Muscle of arm (tissue), 14 donors: Measurements from ENCODE around the gene JAK2. TPM values are rescaled to one million over a fixed set of nuclear protein-coding genes. Genes with fewer than 3 reads are reported as not detected.
"Not testable (repeated sequence)": the region's sequence is repeated elsewhere in the genome, so short reads cannot be mapped to it uniquely, and the experiment has no call there.

Source experiments
- DNase-seq: peaks from one replicate; pipeline ENCODE4 v3.0.0-alpha.2; 2013
- long read RNA-seq, 11 donors: transcript quantifications; one replicate each; lab custom pipeline, GENCODE V29; 2026
- polyA plus RNA-seq, 12 donors: library from polyadenylated mRNA; unstranded; fragments of 120-200 nt; gene quantifications; one replicate each; pipeline ENCODE4 v1.2.1, GENCODE V29; 2013; ENCODE audit not compliant: insufficient read length in 12 of 12

Gene JAK2
- polyA plus RNA-seq, result 10 to 100 TPM in 10 of 12 donors, 1 to 10 TPM in 1, not detected in 1; 7.0 to 17.8 (median 13.5) TPM
- long read RNA-seq, donor 1, partial matches to known transcripts, result 0 of 1 reads
- long read RNA-seq, donor 1, other reads (novel, unspliced or antisense), result 0 of 1 reads
- long read RNA-seq, donor 2, result 0 reads
- long read RNA-seq, donor 3, result 0 reads
- long read RNA-seq, donor 4, result 0 reads
- long read RNA-seq, donor 5, result 0 reads
- long read RNA-seq, donor 6, result 0 reads
- long read RNA-seq, donor 7, result 0 reads
- long read RNA-seq, donor 8, result 0 reads
- long read RNA-seq, donor 9, result 0 reads
- long read RNA-seq, donor 10, result 0 reads
- long read RNA-seq, donor 11, partial matches to known transcripts, result 0 of 1 reads
- long read RNA-seq, donor 11, other reads (novel, unspliced or antisense), result 0 of 1 reads

DNA sequence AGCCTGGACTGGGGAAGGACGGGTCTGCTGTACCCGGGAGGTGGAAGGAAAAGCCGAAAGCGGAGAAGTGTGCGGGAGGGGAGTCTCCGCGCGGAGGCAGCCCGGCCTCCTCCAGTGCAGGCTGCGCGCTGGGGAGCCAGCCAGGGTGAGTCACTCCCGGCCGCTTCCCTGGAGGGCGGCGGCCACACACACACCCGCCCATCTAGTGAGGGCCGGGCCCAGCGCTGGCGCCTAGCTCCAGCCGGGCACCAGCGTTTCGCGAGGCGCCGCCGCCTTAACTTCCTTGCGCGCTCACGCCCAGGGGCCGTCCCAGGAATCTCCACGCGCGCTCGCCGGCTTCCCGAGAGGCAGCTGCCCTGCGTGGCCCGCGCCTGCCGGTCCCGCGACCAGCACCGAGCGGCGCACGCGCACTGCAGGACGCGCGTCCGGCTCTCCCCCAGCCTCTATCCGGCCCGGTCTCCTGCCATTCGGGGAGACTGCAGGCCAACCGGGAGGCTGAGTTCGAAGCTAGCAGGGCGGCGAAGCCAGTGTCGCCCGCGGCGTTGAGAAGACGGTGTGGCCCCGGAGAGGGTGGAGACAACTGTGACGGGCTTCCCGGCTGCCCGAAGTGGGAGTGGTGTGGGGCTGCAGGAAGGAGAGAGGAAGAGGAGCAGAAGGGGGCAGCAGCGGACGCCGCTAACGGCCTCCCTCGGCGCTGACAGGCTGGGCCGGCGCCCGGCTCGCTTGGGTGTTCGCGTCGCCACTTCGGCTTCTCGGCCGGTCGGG is at the start of gene JAK2:
TSS of gene JAK2 (plus strand) at position 652 of the 765 bp plus-strand sequence. CDS start 36,716 bp downstream, outside the sequence.
- peak; percentile 93 for DNase-seq

DNA sequence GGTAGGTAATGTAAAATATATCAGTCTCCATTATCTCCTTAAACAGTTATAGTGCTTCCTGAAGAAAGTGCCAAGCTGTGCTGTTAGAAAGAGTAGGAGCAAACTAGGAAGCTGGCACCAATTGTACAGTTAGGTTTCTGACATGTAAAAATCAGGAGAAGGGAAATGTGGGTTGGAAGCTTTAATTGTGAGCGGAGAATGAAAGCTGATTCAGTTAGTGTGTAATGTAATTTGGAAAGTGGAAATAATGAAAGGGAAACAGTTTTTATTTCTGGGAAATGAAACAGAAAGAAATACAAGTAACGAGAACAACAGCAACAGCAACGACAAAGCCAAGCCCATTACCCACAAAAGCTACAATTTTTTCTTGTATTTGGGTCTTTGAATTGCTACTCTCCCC is 48.8 kb upstream of the JAK2 start:
- no peak for DNase-seq

DNA sequence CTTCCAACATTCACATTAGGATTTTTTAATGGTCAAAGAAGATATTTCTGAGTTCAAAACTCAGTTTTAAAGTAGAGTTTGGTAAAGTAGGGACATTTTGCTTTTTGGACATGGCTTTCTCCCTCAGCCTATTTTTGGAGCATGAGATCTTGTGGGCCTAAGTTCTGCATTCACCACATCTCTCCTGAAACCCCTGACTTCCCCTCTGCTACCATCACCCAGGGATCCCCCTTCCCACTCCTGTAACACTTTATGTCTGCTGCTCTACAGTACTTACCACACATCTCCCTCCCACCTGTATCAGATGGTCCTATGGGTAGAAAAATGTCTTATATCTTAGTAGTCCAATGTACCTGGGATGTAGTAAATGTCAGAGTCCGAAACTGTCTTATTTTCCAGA is 48.2 kb upstream of the JAK2 start:
- DNase-seq, result no peak

- DNase-seq, result no peak
These were observed 47.6 kb upstream of the JAK2 start for GRCh38 chr9:4937446-4937845.

DNA sequence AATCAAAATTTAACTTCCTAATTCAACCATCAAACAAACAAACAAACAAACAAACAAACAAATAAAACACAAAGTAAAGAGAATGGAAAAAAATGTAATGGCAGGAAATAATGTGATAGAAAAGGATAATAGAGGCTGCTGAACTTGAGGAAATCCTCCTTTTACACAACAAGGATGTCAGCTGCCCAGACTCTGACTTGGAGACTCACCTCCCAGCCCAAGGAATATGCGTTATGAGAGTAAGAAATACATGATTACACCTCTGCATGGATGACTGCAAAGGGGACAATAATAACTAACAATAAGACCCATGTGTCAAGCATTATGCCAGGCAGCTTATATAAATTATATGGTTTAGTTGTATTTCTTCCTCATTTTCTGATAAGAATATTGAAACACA is 46.6 kb upstream of the JAK2 start:
- DNase-seq, result no peak

- no peak for DNase-seq
These were observed 45.9 kb upstream of the JAK2 start for GRCh38 chr9:4939118-4939561.

GRCh38 chr9:4942042-4942691 is 42.9 kb upstream of the JAK2 start:
- DNase-seq, result not testable (repeated sequence)

DNA sequence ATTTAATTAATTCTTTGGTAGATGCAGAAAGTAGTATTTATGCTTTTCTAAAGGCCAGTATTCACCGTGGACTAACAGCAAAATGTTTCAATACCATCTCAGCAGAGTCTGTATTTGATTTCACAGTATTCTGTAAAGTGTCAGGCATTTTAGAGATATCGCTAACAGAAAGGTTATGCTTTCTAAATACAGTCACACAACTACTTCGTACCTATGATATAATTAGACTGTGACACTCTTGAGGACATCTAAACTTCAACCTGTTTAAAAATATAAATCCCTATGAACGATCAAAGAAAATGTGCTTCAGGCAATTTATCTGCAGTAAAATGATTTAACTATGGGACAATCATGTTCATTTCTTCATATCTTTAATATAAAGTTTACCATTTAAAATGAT is 41.7 kb upstream of the JAK2 start:
- no peak for DNase-seq

DNA sequence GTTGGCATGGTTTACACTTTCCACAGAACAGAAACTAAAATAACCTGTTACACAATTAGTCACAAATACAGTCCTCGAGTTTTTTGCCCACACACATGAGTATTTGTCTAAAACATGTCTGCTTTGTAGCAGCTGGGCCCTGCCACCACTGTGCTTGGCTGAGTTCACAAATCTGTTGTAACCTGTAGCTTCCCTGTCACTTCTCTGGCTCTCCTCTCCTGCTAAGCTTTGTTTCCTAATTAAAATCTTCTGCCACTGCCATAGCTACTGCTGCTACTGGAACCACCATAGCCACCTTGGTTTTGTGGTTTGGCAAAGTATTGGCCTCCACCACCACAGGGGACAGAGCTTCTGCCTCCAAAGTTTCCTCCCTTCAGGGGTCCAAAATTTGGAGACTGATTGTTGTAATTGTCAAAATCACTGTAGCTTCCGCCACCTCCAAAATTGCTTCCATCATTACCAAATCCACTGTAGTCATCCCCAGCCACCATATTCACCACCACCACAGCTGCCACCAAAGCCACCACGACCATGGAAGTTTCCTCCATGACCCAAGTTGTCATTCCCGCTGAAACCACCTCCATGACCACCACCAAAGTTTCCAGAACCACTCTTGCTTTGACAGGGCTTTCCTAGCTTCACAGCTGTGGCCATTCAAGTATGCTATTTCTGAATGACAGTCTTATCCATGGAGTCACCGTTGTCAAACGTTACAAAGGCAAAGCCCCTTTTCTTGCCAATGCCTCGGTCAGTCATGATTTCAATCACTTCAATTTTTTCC is 40.5 kb upstream of the JAK2 start:
- DNase-seq, result not testable (repeated sequence)

GRCh38 chr9:4946937-4947336 is 38.1 kb upstream of the JAK2 start:
- no peak for DNase-seq

- DNase-seq, result no peak
These were observed 29.2 kb upstream of the JAK2 start for GRCh38 chr9:4955836-4956235.

DNA sequence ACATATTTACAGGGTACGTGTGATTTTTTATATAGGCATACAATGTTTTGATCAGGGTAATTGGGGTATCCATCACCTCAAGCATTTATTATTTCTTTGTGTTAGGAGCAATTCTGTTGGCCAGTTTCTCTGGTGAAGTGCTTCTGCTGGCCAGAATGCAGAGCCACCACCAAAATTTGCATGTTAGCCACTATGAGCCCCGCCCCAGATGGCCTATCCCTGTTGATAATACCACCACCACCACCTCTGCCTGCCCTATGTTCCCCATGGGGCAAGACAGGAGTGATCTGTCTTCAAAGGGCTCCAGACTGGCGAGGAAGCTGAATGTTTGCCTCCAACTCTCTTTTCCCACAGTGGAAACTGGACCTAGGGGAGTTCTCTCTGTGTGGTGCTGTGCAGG is 26.0 kb upstream of the JAK2 start:
- no peak for DNase-seq

DNA sequence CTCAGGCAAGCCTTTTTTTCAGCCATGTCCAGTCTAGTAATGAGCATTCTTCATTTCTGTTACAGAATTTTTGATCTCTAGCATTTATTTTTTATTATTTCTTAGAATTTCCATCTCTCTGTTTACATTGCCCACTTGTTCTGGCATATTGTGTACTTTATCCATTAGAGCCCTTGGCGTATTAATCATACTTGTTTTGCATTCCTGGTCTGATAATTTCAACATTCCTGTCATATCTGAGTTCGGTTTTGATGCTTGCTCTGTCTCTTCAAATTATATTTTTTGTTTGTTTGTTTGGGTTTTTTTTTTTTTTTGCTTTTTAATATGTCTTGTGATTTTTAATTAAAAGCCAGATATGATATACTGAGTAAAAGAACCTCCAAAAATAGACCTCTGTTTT is 23.0 kb upstream of the JAK2 start:
- no peak for DNase-seq

GRCh38 chr9:4964540-4964939 is 20.5 kb upstream of the JAK2 start:
- no peak for DNase-seq

DNA sequence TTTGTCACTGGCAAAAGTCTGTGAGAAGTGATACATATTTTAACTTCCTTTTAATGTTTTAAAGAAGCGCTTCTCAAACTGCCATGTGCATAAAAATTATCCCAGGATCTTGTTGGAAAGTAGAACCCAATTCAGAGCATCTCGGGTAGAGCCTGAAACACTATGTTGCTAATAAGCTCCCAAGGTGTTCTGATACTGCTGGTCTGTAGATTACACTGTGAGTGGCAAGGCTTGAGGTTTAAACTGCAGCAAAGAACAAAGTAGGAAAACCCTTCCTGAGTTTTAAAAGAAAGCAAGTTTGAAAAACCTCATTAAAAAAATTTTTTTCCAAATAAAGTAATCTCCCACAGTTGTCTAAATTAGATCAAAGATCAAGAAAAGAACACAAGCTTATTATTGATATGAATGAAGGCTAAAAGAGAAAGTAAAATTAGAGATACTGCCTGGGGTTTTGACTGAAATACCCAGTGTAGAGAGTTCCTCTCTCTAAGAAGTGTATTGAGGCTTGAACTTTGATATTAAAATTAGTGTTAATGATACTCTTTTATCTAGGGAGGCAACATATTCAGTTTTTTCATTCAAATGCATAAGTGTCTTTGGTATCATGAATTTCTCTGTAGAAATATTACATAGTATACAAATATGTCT is 19.8 kb upstream of the JAK2 start:
- DNase-seq, result no peak

GRCh38 chr9:4967523-4967922 is 17.5 kb upstream of the JAK2 start:
- no peak for DNase-seq

DNA sequence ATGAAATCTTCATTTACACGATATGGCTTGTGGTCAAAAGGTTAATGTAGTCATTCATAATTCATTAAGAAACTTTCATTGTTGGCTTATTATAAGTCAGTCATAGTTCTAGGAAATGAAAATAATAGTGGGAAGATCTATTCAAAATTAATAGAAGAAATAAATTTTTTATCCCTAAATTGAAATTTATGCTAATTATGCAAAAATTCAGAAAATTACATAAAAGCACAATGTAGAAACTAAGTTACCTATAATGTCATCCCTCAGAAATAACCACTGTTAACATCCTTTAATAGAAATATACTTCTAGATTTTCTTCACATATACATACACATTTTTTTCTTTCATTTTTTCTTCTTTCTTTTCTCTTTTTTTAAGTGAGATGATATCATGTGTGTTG is 15.9 kb upstream of the JAK2 start:
- no peak for DNase-seq

DNA sequence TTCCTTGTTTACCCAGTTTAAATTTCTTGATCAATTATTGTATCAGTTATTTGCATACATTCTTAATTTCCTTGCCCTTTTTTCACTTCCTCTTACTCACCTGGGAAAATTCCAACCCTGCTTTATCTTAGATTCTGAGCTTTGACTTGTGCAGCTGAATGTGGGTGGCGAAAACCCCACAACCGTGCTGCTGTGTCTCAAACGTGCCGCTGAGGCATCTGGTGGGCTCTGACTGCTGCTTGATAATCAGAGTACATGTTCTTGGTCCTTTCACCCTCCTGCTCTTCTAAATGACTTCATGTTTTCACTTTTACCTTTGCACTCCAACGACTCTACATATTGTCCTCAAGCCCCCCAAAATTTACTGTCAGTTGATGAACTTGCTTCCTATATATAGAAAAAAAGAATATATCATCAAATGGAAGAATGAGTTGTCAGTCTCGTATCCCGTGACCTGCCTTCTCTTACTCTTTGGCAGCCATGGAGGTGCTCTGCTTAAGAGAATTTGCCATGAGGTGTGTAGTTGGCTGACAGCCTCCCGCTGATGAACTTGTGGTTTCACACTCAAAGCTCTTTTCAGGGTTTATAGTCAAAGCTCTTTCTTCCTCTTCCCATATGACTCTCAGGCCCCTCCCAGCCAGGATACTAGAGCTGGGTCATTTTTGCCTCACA is 14.0 kb upstream of the JAK2 start:
- DNase-seq, result no peak

DNA sequence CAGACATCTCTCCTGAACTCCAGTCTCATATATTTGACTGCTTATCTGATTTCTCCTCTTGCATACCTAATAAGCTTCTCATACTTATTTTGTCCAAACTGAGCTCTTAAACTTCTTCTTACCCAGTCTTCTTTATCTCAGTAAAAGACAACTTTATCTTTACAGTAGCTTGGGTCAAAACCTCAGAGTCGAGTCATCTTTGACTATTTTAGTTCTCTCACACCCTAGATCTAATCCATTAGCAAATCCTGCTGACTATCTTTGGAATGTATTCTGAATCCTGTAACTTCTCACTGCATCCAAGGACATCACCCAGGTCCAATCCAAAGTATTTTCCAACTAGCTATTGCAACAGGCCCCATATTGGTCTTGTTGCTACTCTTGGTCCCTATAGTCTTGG is 11.8 kb upstream of the JAK2 start:
- no peak for DNase-seq

DNA sequence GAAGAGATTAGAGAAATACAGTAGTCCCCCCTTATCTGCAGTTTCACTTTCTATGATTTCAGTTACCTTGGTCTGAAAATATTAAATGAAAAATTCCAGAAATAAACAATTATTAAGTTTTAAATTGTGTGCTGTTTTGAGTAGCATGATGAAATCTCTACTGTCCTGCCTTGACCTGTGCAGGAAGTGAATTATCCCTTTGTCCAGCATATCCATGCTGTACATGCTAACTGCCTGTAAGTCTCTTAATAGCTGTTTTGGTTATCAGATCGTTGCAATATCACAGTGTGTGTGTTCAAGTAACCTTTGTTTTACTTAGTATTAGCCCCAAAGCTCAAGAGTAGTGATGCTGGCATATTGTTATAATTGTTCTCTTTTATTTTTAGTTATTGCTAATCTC is 11.2 kb upstream of the JAK2 start:
- no peak for DNase-seq

DNA sequence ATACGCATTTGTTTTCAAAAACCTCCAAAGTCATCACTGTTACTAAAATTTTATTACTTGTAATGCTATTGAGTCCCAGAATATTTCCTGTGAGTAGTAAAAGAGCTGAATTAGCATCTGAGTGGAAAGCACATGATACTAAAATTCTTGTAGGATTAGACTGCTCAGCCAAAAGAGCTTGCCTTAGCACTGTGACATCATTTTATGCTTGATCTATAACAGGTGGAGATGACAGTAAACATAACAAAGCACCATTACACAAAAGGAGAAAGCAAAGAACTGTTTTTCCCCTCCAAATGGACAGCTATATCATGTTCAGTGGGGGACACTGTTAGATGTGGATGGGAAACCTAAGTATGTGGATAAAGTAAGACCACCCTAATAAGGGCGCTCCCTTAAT is 5.8 kb upstream of the JAK2 start:
- DNase-seq, result no peak
